ENCODE results near the gene CPNE6. TPM values are rescaled to one million over a fixed set of nuclear protein-coding genes. Genes with fewer than 3 reads are reported as not detected.
A peak's percentile ranks its signal among the peaks of the same experiment; 100 is the strongest.

Gene CPNE6
- total and polyA plus RNA-seq, 2 of the 13 experiments (the other 11 are each of a cell fraction or from before 2014, with no cell fraction given), result not detected

DNA sequence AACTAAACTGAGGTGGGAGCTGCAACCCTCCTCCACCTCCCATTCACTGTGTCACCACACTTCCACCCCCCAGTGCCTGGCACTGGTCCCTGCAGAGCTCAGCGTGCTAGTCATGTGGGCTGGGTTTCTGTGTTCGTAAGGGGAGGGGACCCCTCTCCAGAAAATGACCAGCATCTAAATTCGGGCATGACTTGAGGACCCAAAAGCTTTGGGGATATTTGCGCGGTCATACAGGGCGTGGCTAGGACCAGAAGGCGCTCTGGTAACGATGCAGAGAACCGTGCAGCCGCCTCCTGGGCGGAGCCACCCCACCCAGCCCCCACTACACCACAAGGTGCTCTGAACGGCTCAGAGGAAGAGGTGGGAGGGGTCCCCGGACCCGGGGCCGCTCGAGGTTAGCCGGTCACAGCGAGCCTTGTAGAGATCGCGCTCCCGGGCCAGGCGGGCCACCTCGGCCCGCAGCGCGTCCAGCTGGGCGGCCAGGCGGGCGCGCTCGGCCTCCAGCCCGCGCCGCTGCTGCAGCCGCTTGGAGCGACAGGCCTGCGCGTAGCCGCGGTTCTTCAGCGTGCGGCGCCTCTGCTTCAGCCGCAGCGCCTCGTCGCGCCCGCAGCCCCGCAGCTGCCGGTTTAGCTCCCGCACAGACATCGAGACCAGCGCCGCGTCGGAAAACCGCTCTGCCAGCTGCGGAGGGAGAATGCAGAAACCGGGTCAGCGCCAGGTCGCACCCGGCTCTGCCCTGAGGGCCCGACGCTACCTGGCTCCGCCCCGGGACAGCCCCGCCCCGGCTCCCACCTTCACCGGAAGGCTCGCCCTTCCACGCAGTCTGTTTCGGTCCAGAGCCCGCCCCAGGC lies 9.8 kb downstream of the CPNE6 start (continued):
- TF ChIP-seq, protein P1, sequence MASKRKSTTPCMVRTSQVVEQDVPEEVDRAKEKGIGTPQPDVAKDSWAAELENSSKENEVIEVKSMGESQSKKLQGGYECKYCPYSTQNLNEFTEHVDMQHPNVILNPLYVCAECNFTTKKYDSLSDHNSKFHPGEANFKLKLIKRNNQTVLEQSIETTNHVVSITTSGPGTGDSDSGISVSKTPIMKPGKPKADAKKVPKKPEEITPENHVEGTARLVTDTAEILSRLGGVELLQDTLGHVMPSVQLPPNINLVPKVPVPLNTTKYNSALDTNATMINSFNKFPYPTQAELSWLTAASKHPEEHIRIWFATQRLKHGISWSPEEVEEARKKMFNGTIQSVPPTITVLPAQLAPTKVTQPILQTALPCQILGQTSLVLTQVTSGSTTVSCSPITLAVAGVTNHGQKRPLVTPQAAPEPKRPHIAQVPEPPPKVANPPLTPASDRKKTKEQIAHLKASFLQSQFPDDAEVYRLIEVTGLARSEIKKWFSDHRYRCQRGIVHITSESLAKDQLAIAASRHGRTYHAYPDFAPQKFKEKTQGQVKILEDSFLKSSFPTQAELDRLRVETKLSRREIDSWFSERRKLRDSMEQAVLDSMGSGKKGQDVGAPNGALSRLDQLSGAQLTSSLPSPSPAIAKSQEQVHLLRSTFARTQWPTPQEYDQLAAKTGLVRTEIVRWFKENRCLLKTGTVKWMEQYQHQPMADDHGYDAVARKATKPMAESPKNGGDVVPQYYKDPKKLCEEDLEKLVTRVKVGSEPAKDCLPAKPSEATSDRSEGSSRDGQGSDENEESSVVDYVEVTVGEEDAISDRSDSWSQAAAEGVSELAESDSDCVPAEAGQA (IDR thresholded peaks at IDR 0.05; ENCODE audit: low read depth), result no peak
- TF ChIP-seq, protein P1 (CRISPR knock-in tag; IDR thresholded peaks at IDR 0.05; ENCODE audit: borderline replicate concordance), result peak; percentile 60; the same call in 1 of the 2 replicates
- TF ChIP-seq, protein P2, sequence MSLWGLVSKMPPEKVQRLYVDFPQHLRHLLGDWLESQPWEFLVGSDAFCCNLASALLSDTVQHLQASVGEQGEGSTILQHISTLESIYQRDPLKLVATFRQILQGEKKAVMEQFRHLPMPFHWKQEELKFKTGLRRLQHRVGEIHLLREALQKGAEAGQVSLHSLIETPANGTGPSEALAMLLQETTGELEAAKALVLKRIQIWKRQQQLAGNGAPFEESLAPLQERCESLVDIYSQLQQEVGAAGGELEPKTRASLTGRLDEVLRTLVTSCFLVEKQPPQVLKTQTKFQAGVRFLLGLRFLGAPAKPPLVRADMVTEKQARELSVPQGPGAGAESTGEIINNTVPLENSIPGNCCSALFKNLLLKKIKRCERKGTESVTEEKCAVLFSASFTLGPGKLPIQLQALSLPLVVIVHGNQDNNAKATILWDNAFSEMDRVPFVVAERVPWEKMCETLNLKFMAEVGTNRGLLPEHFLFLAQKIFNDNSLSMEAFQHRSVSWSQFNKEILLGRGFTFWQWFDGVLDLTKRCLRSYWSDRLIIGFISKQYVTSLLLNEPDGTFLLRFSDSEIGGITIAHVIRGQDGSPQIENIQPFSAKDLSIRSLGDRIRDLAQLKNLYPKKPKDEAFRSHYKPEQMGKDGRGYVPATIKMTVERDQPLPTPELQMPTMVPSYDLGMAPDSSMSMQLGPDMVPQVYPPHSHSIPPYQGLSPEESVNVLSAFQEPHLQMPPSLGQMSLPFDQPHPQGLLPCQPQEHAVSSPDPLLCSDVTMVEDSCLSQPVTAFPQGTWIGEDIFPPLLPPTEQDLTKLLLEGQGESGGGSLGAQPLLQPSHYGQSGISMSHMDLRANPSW (CRISPR knock-in tag; IDR thresholded peaks at IDR 0.05; ENCODE audit: borderline replicate concordance), result no peak
- TF ChIP-seq, protein P3, sequence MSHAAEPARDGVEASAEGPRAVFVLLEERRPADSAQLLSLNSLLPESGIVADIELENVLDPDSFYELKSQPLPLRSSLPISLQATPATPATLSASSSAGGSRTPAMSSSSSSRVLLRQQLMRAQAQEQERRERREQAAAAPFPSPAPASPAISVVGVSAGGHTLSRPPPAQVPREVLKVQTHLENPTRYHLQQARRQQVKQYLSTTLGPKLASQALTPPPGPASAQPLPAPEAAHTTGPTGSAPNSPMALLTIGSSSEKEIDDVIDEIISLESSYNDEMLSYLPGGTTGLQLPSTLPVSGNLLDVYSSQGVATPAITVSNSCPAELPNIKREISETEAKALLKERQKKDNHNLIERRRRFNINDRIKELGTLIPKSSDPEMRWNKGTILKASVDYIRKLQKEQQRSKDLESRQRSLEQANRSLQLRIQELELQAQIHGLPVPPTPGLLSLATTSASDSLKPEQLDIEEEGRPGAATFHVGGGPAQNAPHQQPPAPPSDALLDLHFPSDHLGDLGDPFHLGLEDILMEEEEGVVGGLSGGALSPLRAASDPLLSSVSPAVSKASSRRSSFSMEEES (CRISPR knock-in tag; IDR thresholded peaks at IDR 0.05), result peak; percentile 10; the same call in 1 of the 2 replicates
- TF ChIP-seq ZNF615 (CRISPR knock-in tag; IDR thresholded peaks at IDR 0.05; ENCODE audit: borderline replicate concordance) (no peak), ZNF572 (CRISPR knock-in tag; IDR thresholded peaks at IDR 0.05) (0 out of 2 replicates have a peak, but pooled peaks have one; percentile 18), HDAC6 (IDR thresholded peaks at IDR 0.05; ENCODE audit: low read depth, low read length) (no peak), ZNF431 (CRISPR knock-in tag; IDR thresholded peaks at IDR 0.05; ENCODE audit: borderline replicate concordance, low read depth) (no peak), ZBTB3 (CRISPR knock-in tag; IDR thresholded peaks at IDR 0.05; ENCODE audit: borderline replicate concordance, low read depth) (no peak), ZNF546 (CRISPR knock-in tag; conservative IDR thresholded peaks at IDR 0.05) (peak; percentile 81; the same call in 1 of the 2 replicates), ZBTB7B (CRISPR knock-in tag; IDR thresholded peaks at IDR 0.05) (peak; percentile 42; the same call in 1 of the 2 replicates), RORA (CRISPR knock-in tag; IDR thresholded peaks at IDR 0.05) (no peak), NFE2L1 (CRISPR knock-in tag; IDR thresholded peaks at IDR 0.05; ENCODE audit: borderline replicate concordance) (no peak), SAP130 (CRISPR knock-in tag; IDR thresholded peaks at IDR 0.05; ENCODE audit: low read depth) (peak; percentile 57), IKZF4 (CRISPR knock-in tag; IDR thresholded peaks at IDR 0.05; ENCODE audit: borderline replicate concordance, low read depth, not compliant biosample characterization) (peak; percentile 34)
- TF ChIP-seq, protein P4, sequence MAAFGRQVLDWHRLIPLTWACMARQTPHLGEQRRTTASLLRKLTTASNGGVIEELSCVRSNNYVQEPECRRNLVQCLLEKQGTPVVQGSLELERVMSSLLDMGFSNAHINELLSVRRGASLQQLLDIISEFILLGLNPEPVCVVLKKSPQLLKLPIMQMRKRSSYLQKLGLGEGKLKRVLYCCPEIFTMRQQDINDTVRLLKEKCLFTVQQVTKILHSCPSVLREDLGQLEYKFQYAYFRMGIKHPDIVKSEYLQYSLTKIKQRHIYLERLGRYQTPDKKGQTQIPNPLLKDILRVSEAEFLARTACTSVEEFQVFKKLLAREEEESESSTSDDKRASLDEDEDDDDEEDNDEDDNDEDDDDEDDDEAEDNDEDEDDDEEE (CRISPR knock-in tag; IDR thresholded peaks at IDR 0.05), result no peak; the same call in 1 of the 2 replicates

Measured in HepG2 (cell line).